ENCODE results near the gene FAM118A.
"Not testable (repeated sequence)": the region's sequence is repeated elsewhere in the genome, so short reads cannot be mapped to it uniquely, and the experiment has no call there.

FAM118A gene

DNA sequence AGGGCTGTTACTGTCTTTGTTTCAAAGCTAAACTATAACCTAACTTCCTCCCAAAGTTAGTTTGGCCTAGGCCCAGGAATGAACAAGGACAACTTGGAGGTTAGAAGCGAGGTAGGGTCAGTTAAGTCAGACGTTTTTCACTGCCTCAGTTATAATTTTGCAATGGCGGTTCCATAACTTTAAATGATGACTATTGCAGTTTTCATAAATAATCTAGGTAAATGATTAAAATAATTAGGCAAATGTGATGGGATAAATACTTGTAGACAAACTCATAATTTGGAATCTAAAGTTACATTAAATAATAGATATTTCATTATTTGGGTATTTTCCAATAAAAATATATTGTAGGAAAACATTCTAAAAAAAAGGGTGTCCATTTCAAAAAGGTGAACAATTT lies 63.9 kb downstream of the FAM118A start:
- not testable (repeated sequence) for FAIRE-seq; DNase-seq (ENCODE audit: low spot score)

DNA sequence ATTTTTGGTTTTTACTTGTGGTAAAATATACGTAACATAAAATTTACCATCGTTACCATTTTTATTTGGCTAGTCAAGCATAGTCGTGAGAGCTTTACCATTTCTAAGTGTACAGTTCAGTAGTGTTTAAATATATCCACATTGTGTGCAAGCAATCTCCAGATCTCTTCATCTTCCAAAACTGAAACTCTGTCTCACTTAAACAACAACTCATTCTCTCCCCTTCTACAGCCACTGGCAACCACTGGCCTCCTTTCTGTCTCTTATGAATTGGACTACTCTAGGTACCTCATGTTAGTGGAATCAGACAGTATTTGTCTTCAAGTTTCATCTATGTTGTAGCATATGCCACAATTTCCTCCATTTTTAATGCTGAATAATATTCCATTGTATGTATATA lies 66.3 kb downstream of the FAM118A start:
- FAIRE-seq (no peak), DNase-seq (ENCODE audit: low spot score) (no peak)

GRCh38 chr22:45376703-45377102 lies 67.0 kb downstream of the FAM118A start:
- no peak for DNase-seq (ENCODE audit: low spot score)

DNA sequence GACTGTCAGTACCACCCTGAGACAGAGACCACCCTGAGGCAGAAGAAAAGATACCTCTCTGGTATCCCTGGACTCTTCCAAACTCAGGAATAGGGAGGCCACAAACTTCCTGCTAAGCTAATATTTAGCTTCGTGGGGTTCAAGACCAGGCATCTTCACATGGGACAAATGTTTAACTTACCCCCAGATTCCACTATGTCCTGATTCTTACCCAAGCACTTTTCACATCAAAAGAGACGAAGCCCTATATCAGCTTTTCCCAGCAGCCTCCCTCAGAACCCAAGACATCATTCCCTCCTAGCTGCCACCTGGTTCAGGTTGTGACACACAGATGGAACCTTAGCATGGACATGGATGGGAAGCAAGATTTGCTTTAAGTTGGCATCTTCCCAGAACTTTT lies 71.6 kb downstream of the FAM118A start:
- no peak for DNase-seq (ENCODE audit: low spot score)
- FAIRE-seq = no peak

More at GRCh38 chr22:45376703-45377102, 67.0 kb downstream of the FAM118A start:
- no peak for FAIRE-seq

- no peak for FAIRE-seq
- no peak for DNase-seq (ENCODE audit: low spot score)
Observed at GRCh38 chr22:45389546-45389945, 79.8 kb downstream of the FAM118A start.

Measured in urothelium cell line (cell line).